Measurements from ENCODE around the gene NPB.

NPB gene

DNA sequence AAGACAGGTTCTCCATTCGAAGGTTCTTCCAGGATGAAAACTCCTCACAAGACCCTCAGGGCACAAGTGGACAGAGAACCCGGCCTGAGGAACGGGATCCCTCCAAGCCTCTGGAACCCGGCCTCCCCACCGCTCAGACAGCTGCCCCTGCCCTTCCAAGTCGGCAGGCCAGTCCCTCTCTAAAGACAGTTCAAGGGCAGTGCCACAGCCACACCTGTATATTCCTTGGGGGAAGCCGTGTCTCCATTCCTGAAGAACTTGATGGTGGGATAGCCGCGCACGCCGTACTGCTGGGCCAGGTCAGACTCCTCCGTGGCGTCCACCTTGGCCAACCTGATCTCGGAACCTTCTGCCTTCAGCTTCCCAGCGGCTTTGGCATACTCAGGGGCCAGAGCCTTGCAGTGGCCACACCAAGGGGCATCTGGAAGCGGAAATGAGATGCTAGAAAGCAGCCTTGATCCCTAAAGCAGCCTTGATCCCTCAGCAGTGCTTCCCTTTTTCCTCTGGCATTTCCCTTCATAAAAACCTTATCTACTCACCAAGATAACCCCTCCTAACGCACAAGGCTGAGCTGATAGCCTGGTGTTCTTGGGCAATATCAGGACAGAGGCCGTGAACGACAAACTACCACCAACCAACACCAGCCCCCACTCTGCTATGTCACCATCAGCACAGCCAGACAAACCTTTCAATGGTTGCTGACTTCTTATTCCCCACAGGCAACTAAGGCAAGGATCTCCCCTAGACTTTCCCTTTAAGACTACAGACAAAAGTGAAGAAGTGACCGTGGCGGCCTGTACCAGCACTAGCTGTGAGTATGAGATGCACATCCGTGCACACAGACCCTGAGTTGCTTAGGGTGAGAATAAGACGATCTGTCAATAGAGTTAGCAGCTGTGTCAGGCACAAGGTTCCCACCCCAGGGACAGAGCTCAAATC lies 42.8 kb upstream of the NPB start:
- DNase-seq: peak; percentile 18
- H3K27me3 ChIP-seq (replicated peaks; ENCODE audit: insufficient read depth, low read length): no peaks in the 10 kb centered on the region
- H3K4me1 ChIP-seq (ENCODE audit: low read length): peaks cover 14% of the 10 kb centered on the region
- peak overlapping the region; percentile 54 for H3K4me2 ChIP-seq (ENCODE audit: low read depth, low read length)
- H3K9me2 ChIP-seq (replicated peaks; ENCODE audit: insufficient read depth, low read length): no peaks in the 10 kb centered on the region
- H3K27ac ChIP-seq (ENCODE audit: low read length): peak overlapping the region; percentile 56; the same call in 1 of the 2 replicates
- H3K9ac ChIP-seq (ENCODE audit: low read length): peak overlapping the region; percentile 99
- no peaks in the 10 kb centered on the region for H3K9me3 ChIP-seq (replicated peaks; ENCODE audit: insufficient read depth, low read length)
- H3K4me3 ChIP-seq (ENCODE audit: low read length): peak overlapping the region; percentile 97
- no peak for TF ChIP-seq EZH2 (optimal IDR thresholded peaks at IDR 0.05; ENCODE audit: low read depth, low read length)
- TF ChIP-seq EZH2phosphoT487 (IDR thresholded peaks at IDR 0.05; ENCODE audit: low read length): no peak
- TF ChIP-seq, protein P1, sequence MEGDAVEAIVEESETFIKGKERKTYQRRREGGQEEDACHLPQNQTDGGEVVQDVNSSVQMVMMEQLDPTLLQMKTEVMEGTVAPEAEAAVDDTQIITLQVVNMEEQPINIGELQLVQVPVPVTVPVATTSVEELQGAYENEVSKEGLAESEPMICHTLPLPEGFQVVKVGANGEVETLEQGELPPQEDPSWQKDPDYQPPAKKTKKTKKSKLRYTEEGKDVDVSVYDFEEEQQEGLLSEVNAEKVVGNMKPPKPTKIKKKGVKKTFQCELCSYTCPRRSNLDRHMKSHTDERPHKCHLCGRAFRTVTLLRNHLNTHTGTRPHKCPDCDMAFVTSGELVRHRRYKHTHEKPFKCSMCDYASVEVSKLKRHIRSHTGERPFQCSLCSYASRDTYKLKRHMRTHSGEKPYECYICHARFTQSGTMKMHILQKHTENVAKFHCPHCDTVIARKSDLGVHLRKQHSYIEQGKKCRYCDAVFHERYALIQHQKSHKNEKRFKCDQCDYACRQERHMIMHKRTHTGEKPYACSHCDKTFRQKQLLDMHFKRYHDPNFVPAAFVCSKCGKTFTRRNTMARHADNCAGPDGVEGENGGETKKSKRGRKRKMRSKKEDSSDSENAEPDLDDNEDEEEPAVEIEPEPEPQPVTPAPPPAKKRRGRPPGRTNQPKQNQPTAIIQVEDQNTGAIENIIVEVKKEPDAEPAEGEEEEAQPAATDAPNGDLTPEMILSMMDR (IDR thresholded peaks at IDR 0.05; ENCODE audit: low read length): no peak
- H3F3A ChIP-seq (ENCODE audit: insufficient read depth, low read length): peaks cover 24% of the 10 kb centered on the region; the same call in 1 of the 2 replicates
- no peak overlapping the region for H2AFZ ChIP-seq (ENCODE audit: low read length)
- peaks cover 3% of the 10 kb centered on the region; the same call in 1 of the 2 replicates for H4K20me1 ChIP-seq (ENCODE audit: insufficient read depth, low read length)
- H3K36me3 ChIP-seq (replicated peaks; ENCODE audit: insufficient read depth, low read length): peaks cover 17% of the 10 kb centered on the region
- peaks cover 89% of the 10 kb centered on the region for H3K79me2 ChIP-seq (ENCODE audit: low read length)

DNA sequence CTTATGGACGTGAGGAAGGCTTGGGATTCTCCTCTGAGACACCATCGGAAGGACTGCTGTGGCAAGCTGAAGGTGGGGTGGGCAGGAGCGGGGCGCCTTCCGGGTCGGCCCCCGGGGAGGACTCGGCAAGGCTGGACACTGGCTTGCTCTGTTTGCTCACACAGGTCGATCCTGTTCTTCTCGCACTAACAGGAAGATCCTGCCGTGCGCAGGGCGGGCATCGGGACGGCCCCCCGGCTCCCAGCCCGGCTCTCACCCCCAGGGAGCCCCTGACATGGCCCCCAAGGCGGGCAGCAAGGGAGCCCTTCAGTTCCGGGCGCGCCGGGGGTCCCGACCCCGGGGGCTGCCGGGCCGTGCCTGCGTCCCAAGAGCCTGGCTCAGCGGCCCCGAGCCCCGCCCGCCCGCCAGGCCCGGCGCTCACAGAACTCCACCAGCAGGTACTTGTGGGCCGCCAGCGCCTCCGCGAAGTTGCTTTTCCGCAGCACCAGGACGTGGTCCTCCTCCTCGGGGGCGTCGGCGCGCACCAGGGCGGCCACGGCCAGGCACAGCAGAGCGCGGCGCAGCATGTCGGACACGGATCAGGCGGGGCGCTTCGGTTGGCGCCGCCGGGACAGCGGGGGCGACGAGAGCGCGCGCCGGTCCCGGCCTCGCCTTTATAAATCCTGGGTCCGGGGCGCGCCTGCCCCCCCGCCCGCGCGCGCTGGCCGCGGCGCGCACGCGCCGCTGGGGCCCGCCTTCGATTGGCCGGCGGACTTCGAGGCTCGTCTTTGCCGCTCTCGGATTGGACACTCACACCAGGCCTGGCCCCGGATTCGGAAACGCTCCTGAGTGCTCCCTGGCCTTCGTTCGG lies 41.9 kb upstream of the NPB start, which contains the start of gene P4HB:
TSS of gene P4HB (minus strand) at position 630 of the 850 bp plus-strand sequence. CDS start at position 566, 64 bp downstream.
- Histone ChIP-seq H3K27ac (ENCODE audit: low read length) (peak within 1 kb of the TSS; percentile 97), H3K36me3 (replicated peaks; ENCODE audit: insufficient read depth, low read length) (peaks cover 9% of the 10 kb centered on the region), H4K20me1 (ENCODE audit: insufficient read depth, low read length) (peaks cover 3% of the 10 kb centered on the region; the same call in 1 of the 2 replicates), H2AFZ (ENCODE audit: low read length) (peak within 1 kb of the TSS; percentile 75), H3K79me2 (ENCODE audit: low read length) (peaks cover 87% of the 10 kb centered on the region), H3K9ac (ENCODE audit: low read length) (peak within 1 kb of the TSS; percentile 99), H3K4me2 (ENCODE audit: low read depth, low read length) (peak within 1 kb of the TSS; percentile 78), H3K9me3 (replicated peaks; ENCODE audit: insufficient read depth, low read length) (no peaks in the 10 kb centered on the region), H3K4me3 (ENCODE audit: low read length) (peak within 1 kb of the TSS; percentile 98), H3F3A (ENCODE audit: insufficient read depth, low read length) (peaks cover 22% of the 10 kb centered on the region; the same call in 1 of the 2 replicates), H3K9me2 (replicated peaks; ENCODE audit: insufficient read depth, low read length) (no peaks in the 10 kb centered on the region), H3K27me3 (replicated peaks; ENCODE audit: insufficient read depth, low read length) (no peaks in the 10 kb centered on the region), H3K4me1 (ENCODE audit: low read length) (peaks cover 14% of the 10 kb centered on the region)
- no peak for TF ChIP-seq EZH2 (optimal IDR thresholded peaks at IDR 0.05; ENCODE audit: low read depth, low read length)
- TF ChIP-seq EZH2phosphoT487 (IDR thresholded peaks at IDR 0.05; ENCODE audit: low read length): no peak
- TF ChIP-seq, protein P1 (IDR thresholded peaks at IDR 0.05; ENCODE audit: low read length): no peak
- DNase-seq: no peak

DNA sequence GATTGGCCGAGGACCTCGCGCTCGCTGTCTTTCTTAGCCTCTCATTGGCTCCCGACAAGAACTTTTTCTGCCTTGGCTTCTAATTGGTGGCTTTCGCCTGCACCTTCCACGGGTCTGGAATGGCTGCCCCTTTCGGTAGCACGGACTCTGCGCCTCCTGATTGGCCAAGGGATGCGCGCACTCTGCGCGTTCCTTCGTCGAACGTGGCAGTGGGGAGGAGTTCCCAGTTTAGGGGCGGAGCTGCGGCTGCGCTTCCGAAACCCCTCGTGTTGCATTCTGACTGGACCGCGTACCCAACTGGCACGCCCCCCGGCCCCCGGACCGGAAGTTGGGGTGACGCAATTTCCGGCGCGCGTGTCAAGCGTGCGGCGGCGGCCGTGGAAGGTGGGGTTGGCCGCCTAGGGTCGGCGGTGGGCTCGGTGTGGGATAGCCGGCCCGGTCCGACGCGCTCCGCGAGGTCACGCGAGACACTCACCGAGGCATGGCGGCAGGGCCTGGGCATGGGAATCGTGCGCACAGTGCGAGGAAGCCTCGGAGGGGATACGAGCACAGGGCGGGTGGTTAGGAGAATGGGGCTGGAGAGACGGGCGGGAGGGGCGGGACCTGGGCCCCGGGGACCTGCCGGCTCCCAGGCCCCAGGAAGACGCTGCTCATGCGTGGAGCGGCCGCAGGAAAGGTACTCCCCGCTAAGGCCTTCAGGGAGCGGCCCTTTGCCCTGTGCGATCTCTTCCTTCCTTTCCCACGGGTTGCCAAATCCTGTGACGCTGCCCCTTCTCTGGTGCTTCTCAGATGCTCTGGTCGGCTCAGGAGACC lies 41.1 kb upstream of the NPB start:
- Histone ChIP-seq H3K9me2 (replicated peaks; ENCODE audit: insufficient read depth, low read length) (no peaks in the 10 kb centered on the region), H3K9me3 (replicated peaks; ENCODE audit: insufficient read depth, low read length) (no peaks in the 10 kb centered on the region), H3K27me3 (replicated peaks; ENCODE audit: insufficient read depth, low read length) (no peaks in the 10 kb centered on the region), H3K9ac (ENCODE audit: low read length) (peak overlapping the region; percentile 98), H3K4me1 (ENCODE audit: low read length) (peaks cover 14% of the 10 kb centered on the region), H3K79me2 (ENCODE audit: low read length) (peaks cover 86% of the 10 kb centered on the region), H2AFZ (ENCODE audit: low read length) (peak overlapping the region; percentile 49), H4K20me1 (ENCODE audit: insufficient read depth, low read length) (peaks cover 3% of the 10 kb centered on the region; the same call in 1 of the 2 replicates), H3F3A (ENCODE audit: insufficient read depth, low read length) (peaks cover 29% of the 10 kb centered on the region), H3K4me3 (ENCODE audit: low read length) (peak overlapping the region; percentile 98), H3K4me2 (ENCODE audit: low read depth, low read length) (peak overlapping the region; percentile 78), H3K27ac (ENCODE audit: low read length) (peak overlapping the region; percentile 97), H3K36me3 (replicated peaks; ENCODE audit: insufficient read depth, low read length) (0 out of 2 replicates have a peak, but pooled peaks cover 6% of the 10 kb centered on the region)
- TF ChIP-seq EZH2phosphoT487 (IDR thresholded peaks at IDR 0.05; ENCODE audit: low read length) (no peak), EZH2 (optimal IDR thresholded peaks at IDR 0.05; ENCODE audit: low read depth, low read length) (no peak)
- TF ChIP-seq, protein P1 (IDR thresholded peaks at IDR 0.05; ENCODE audit: low read length): no peak
- DNase-seq: peak; percentile 100
